KMS-11 (cell line): ENCODE measurements around the gene LAIR2.

ENCODE experiments used
- H2AFZ ChIP-seq: fragments of 200-600 bp; sonication (generic); 2 replicates; pipeline ENCODE4 v1.6.1; 2016; ENCODE audit warnings: antibody characterized with exemption, mixed run types, low read depth
- H3K27ac ChIP-seq: fragments of 200-600 bp; sonication (generic); 2 replicates; pipeline ENCODE4 v1.6.1; 2016; ENCODE audit warnings: mild to moderate bottlenecking, mixed run types
- H3K27me3 ChIP-seq: fragments of 200-600 bp; sonication (generic); 2 replicates; pipeline ENCODE4 v1.6.1; 2017; ENCODE audit warnings: mild to moderate bottlenecking, low read depth, mixed run types, moderate library complexity; ENCODE audit not compliant: insufficient read depth
- H3K36me3 ChIP-seq: fragments of 200-600 bp; sonication (generic); 2 replicates; pipeline ENCODE4 v1.6.1; 2017; ENCODE audit warnings: mild to moderate bottlenecking, mixed run types; ENCODE audit not compliant: insufficient read depth
- H3K4me1 ChIP-seq: fragments of 200-600 bp; sonication (generic); 2 replicates; pipeline ENCODE4 v1.6.1; 2016; ENCODE audit warnings: mild to moderate bottlenecking, low read depth, mixed run types; ENCODE audit not compliant: poor library complexity, severe bottlenecking
- H3K4me2 ChIP-seq: fragments of 200-600 bp; sonication (generic); 2 replicates; pipeline ENCODE4 v1.7.0; 2016; ENCODE audit warnings: mild to moderate bottlenecking, mixed run types
- H3K4me3 ChIP-seq: fragments of 200-600 bp; sonication (generic); IDR thresholded peaks from 2 replicates; pipeline ENCODE4 v1.6.1; 2017; ENCODE audit warnings: low read depth, low read length, mixed read lengths; ENCODE audit not compliant: insufficient read depth
- H3K79me2 ChIP-seq: fragments of 200-600 bp; sonication (generic); 2 replicates; pipeline ENCODE4 v1.6.1; 2016; ENCODE audit warnings: low read depth, mixed run types; ENCODE audit not compliant: insufficient read depth
- H3K9ac ChIP-seq: fragments of 200-600 bp; sonication (generic); 2 replicates; pipeline ENCODE4 v1.6.1; 2016; ENCODE audit warnings: mild to moderate bottlenecking, mixed run types
- H4K20me1 ChIP-seq: fragments of 200-600 bp; sonication (generic); 2 replicates; pipeline ENCODE4 v1.6.1; 2016; ENCODE audit warnings: mild to moderate bottlenecking, mixed run types; ENCODE audit not compliant: insufficient read depth
- CTCF ChIP-seq: fragments of 200-600 bp; sonication (generic); conservative IDR thresholded peaks from 2 replicates; pipeline ENCODE4 v1.6.1; 2017; ENCODE audit warnings: low read depth, mild to moderate bottlenecking, antibody characterized with exemption, low read length, moderate library complexity, mixed read lengths

Gene LAIR2

GRCh38 chr19:54462047-54462654 is 40.5 kb upstream of the LAIR2 start:
- no peak for TF ChIP-seq CTCF
- peak overlapping the region; percentile 97 for H3K4me2 ChIP-seq
- H3K27ac ChIP-seq, result peak overlapping the region; percentile 95
- H3K4me1 ChIP-seq, result peaks cover 7% of the 10 kb centered on the region
- H3K4me3 ChIP-seq, result no peak overlapping the region
- no peak overlapping the region for H2AFZ ChIP-seq
- peaks cover 42% of the 10 kb centered on the region; the same call in 1 of the 2 replicates for H3K79me2 ChIP-seq
- H4K20me1 ChIP-seq, result no peaks in the 10 kb centered on the region
- peak overlapping the region; percentile 94 for H3K9ac ChIP-seq
- H3K36me3 ChIP-seq, result peaks cover 9% of the 10 kb centered on the region; the same call in 1 of the 2 replicates
- H3K27me3 ChIP-seq, result peaks cover 4% of the 10 kb centered on the region; the same call in 1 of the 2 replicates

GRCh38 chr19:54462655-54463530 is 39.7 kb upstream of the LAIR2 start:
- Histone ChIP-seq H3K36me3 (peaks cover 5% of the 10 kb centered on the region; the same call in 1 of the 2 replicates), H3K4me2 (peak overlapping the region; percentile 97), H3K4me1 (peaks cover 7% of the 10 kb centered on the region), H3K27ac (peak overlapping the region; percentile 95), H2AFZ (peak overlapping the region; percentile 34), H3K27me3 (peaks cover 11% of the 10 kb centered on the region), H3K9ac (peak overlapping the region; percentile 94), H3K4me3 (no peak overlapping the region), H4K20me1 (no peaks in the 10 kb centered on the region), H3K79me2 (peaks cover 36% of the 10 kb centered on the region; the same call in 1 of the 2 replicates)
- peak; percentile 37 for TF ChIP-seq CTCF

GRCh38 chr19:54463531-54464043 is 39.0 kb upstream of the LAIR2 start, which contains the start of gene LENG9:
Gene LENG9 (minus strand): TSS chr19:54463778. CDS start chr19:54463526, 252 bp downstream.
- Histone ChIP-seq H3K27me3 (peaks cover 18% of the 10 kb centered on the region), H3K4me2 (peak within 1 kb of the TSS; percentile 97), H3K27ac (peak within 1 kb of the TSS; percentile 95), H3K79me2 (peaks cover 32% of the 10 kb centered on the region; the same call in 1 of the 2 replicates), H4K20me1 (no peaks in the 10 kb centered on the region), H3K4me3 (no peak within 1 kb of the TSS), H3K4me1 (peaks cover 7% of the 10 kb centered on the region), H3K36me3 (peaks cover 5% of the 10 kb centered on the region; the same call in 1 of the 2 replicates), H3K9ac (peak within 1 kb of the TSS; percentile 94), H2AFZ (peak within 1 kb of the TSS; percentile 84)
- no peak for TF ChIP-seq CTCF

- Histone ChIP-seq H4K20me1 (no peaks in the 10 kb centered on the region), H3K4me1 (peaks cover 7% of the 10 kb centered on the region), H3K79me2 (peaks cover 27% of the 10 kb centered on the region; the same call in 1 of the 2 replicates), H3K27ac (peak overlapping the region; percentile 95), H3K9ac (no peak overlapping the region; the same call in 1 of the 2 replicates), H3K36me3 (no peaks in the 10 kb centered on the region), H3K27me3 (peaks cover 23% of the 10 kb centered on the region), H2AFZ (peak overlapping the region; percentile 84), H3K4me2 (peak overlapping the region; percentile 82; the same call in 1 of the 2 replicates), H3K4me3 (no peak overlapping the region)
- no peak for TF ChIP-seq CTCF
Observed at GRCh38 chr19:54464044-54464629, 38.5 kb upstream of the LAIR2 start.
